GM12865 (cell line): ENCODE results near the gene MYH15.

Experiments
- DNase-seq: peaks from one replicate; pipeline ENCODE4 v3.0.0; 2010; ENCODE audit warnings: low read depth
- H3K4me3 ChIP-seq: 2 replicates; pipeline ENCODE4 v1.5.1; 2011; ENCODE audit warnings: mild to moderate bottlenecking, low read depth, low read length, control low read depth
- TF ChIP-seq, protein P1 (sequence below): IDR thresholded peaks from 2 replicates; pipeline ENCODE4 v1.5.1; 2011; ENCODE audit warnings: low read length, control low read depth, low read depth, inconsistent platforms; ENCODE audit not compliant: insufficient read depth; ENCODE audit errors: missing control alignments

Gene MYH15

DNA sequence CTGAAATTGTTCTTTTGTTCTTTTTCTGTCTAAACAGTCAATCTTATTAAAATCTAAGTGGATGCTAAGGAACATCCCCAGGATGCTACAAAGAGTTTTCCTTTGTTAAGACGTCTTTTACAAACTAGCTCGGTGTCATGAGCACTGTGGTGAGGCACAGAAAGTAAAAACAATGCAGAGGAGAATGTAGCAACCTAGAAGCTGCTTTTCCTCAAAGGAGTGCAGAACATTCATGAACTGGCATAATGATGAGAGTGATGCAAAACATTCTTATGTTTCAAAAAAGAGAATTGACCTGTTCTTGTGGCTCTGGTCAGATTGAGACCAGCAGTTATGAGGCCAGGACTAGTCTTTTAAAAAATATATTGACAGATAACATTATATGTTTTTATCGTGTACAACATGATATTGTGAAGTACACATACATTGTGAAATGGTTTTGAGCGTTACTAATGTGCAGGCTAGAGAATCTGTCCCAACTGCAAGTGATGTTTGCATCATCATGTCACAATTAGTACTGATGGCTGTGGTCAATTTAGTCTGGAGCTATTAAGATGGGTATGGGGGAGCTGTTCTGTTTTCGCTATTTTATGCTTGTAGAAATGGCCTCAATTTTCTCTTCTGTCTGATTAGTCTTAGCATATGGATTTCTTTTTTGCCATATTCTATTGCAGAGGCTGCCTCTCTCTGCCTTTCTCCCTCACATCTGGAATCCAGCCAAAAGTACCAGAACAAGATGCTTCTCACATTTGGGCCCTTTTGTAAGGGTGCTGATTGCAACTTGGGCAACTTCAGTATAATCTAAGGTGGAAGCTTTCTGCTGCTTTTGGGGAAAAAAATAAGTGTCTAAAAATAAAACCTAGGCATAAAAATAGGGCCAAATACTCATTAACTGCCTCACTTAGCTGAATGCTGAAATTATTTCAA is 163.8 kb downstream of the MYH15 start:
- TF ChIP-seq, protein P1, sequence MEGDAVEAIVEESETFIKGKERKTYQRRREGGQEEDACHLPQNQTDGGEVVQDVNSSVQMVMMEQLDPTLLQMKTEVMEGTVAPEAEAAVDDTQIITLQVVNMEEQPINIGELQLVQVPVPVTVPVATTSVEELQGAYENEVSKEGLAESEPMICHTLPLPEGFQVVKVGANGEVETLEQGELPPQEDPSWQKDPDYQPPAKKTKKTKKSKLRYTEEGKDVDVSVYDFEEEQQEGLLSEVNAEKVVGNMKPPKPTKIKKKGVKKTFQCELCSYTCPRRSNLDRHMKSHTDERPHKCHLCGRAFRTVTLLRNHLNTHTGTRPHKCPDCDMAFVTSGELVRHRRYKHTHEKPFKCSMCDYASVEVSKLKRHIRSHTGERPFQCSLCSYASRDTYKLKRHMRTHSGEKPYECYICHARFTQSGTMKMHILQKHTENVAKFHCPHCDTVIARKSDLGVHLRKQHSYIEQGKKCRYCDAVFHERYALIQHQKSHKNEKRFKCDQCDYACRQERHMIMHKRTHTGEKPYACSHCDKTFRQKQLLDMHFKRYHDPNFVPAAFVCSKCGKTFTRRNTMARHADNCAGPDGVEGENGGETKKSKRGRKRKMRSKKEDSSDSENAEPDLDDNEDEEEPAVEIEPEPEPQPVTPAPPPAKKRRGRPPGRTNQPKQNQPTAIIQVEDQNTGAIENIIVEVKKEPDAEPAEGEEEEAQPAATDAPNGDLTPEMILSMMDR = no peak
- no peak for DNase-seq
- H3K4me3 ChIP-seq = no peak overlapping the region

DNA sequence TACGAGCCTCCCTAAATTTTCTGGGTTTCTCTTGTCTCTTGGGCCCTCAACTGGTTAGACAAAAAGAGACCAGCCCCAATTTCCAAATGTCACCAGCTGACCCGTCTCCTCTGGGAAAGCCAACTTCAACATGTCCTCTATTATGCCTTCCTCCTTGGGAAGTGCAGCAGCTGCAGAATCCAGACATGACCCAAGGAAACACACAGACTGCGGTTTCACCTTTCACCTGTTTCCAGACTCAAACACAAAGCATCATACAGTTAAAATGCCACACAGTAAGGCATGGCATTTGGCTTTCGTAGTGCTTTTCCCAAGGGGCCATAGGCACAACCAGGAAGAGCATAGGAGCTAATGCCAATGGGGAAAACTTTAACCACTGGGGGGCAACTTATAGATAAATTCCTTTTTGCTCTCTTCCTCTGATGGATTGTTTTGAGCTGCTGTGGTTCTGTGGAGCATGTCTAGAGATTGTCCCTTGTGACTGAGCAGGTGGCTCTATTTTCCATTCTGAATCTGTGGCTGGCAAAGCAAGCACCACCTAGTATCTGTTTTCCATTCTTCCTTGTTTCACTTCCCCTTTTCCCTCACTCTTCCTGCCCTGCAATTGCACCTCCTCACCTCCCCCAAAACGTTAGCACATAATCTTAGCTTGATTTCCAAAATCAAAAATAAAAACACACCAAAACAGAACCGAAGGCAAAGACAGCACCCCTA is 164.7 kb downstream of the MYH15 start:
- TF ChIP-seq, protein P1 = no peak
- no peak overlapping the region for H3K4me3 ChIP-seq
- no peak for DNase-seq

GRCh38 chr3:108343491-108343890 is 166.9 kb downstream of the MYH15 start:
- no peak overlapping the region for H3K4me3 ChIP-seq
- TF ChIP-seq, protein P1 = no peak
- no peak for DNase-seq

DNA sequence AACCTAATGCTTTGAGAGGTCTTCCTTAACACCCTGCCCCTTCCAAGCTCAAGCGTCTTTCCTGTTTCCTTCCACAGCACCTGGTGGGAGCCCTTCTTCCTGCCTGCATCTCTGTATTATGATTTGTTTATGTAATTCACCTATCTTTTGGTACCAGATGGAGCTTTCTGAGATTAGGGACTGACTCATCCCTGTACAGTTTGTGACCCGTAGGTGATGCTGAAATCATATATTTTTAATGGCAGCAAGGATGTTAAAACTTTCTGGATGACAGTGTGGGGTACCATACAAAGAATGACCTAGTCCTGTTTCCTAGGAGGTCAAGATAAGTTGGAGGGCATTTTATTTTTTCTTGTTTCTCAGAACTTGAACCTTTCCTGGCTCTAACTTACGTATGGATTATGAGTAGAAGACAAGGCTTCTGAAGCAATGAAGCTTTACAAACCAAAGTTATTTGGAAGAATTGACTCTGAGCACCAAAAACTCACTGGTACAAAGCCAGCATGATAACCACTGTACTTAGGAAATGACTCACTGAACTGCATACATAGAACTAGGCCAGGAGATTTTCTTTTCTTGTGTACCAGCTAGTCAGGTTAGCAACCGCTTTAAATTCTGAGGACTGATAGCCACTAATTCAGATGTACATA is 167.4 kb downstream of the MYH15 start:
- TF ChIP-seq, protein P1 = no peak
- DNase-seq = peak; percentile 56
- H3K4me3 ChIP-seq = no peak overlapping the region

- no peak for DNase-seq
These were observed 168.5 kb downstream of the MYH15 start for GRCh38 chr3:108341911-108342310.

GRCh38 chr3:108338901-108339545 is 171.4 kb downstream of the MYH15 start:
- H3K4me3 ChIP-seq = no peak overlapping the region
- TF ChIP-seq, protein P1 = no peak
- DNase-seq = no peak

More at GRCh38 chr3:108341911-108342310, 168.5 kb downstream of the MYH15 start:
- H3K4me3 ChIP-seq = no peak overlapping the region
- TF ChIP-seq, protein P1 = no peak
